Muscle layer of duodenum (tissue), 2 donors: ENCODE measurements around the gene RXRA.

Experiments used
- H3K27ac ChIP-seq: one replicate; pipeline ENCODE4 v1.7.0; 2013; ENCODE audit warnings: mild to moderate bottlenecking, low read length
- H3K27me3 ChIP-seq: one replicate; pipeline ENCODE4 v1.7.0; 2013; ENCODE audit warnings: low read depth, mild to moderate bottlenecking, control low read depth, low read length
- H3K36me3 ChIP-seq, 2 donors: one replicate each; pipeline ENCODE4 v1.7.0; 2013; ENCODE audit warnings: low read length in 2 of 2, control low read depth in 1 of 2, mild to moderate bottlenecking in 1 of 2; ENCODE audit not compliant: insufficient read depth in 2 of 2, control insufficient read depth in 1 of 2
- H3K4me1 ChIP-seq, 2 donors: one replicate each; pipeline ENCODE4 v1.7.0; 2013; ENCODE audit warnings: low read length in 2 of 2, mild to moderate bottlenecking in 2 of 2, control low read depth in 1 of 2, moderate library complexity in 1 of 2; ENCODE audit not compliant: insufficient read depth in 2 of 2, control insufficient read depth in 1 of 2
- H3K4me3 ChIP-seq, 2 donors: one replicate each; pipeline ENCODE4 v1.7.0; 2013; ENCODE audit warnings: low read length in 2 of 2, low read depth in 1 of 2, mild to moderate bottlenecking in 1 of 2
- H3K9me3 ChIP-seq, 2 donors: one replicate each; pipeline ENCODE4 v1.7.0; 2013; ENCODE audit warnings: low read length in 2 of 2, control low read depth in 1 of 2, mild to moderate bottlenecking in 1 of 2; ENCODE audit not compliant: control insufficient read depth in 1 of 2
- donor health status: healthy.

The RXRA gene

DNA sequence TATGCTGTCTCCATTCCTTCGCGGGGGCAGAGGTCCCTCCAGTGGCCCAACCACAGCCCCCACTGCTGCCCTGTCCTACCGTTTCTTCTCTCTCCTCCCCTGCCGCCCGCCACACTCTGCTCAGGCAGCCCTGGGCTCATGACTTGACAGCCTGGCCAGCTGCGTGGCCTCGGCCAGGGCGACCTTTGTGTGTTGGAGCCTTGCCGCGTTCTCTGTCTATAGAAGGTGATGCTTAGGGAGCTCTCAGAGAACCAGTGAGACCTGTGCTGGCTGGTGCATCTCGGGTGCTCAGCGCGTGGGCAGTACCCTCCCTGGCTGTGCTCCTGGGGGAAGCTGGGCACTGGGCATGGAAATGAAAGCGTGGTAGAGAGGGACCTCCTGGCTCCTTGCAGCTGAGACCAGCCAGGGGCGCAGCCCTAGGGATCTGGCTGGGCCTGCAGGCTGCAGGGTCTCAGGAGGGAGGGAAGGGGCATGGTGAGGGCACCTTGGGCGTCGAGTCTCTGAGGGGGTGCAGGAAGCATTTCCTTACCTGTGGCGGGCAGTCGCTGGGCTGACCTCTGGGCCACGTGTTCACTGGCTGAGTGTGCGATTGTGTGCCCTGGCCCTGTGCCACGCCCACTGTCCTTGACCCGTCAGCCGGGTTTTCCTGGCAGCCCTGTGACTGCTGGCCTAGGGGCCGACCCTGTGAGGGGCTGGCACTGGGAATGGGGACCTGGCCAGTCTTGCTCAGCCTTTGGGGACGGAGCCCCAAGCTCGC is 50.3 kb downstream of the RXRA start:
- H3K27me3 ChIP-seq, result no peaks in the 10 kb centered on the region
- no peak overlapping the region for H3K4me3 ChIP-seq
- H3K36me3 ChIP-seq, result no peaks in the 10 kb centered on the region
- peaks cover 28 to 93% of the 10 kb centered on the region in 2 donors for H3K4me1 ChIP-seq
- no peak overlapping the region for H3K27ac ChIP-seq
- no peaks in the 10 kb centered on the region for H3K9me3 ChIP-seq

DNA sequence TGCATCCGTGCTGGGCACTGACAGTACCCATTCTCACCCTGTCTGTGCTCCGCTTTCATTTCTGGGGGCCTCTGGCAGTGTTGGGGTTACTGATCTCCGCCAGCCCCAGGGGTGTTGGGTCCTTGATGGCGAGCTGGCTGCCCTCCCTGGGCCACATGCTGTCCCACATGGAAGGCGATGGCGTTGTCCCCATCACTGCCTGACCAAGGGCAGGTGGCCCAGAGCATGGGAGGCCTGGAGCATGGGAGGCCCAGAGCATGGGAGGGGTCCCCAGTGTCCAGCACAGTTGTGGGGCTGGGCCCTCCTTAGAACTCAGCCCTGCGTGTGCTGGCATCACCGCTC is 50.9 kb downstream of the RXRA start:
- Histone ChIP-seq H3K36me3 (no peaks in the 10 kb centered on the region), H3K27ac (no peak overlapping the region), H3K4me1 (peaks cover 28 to 95% of the 10 kb centered on the region in 2 donors), H3K27me3 (no peaks in the 10 kb centered on the region), H3K4me3 (no peak overlapping the region), H3K9me3 (no peaks in the 10 kb centered on the region)

DNA sequence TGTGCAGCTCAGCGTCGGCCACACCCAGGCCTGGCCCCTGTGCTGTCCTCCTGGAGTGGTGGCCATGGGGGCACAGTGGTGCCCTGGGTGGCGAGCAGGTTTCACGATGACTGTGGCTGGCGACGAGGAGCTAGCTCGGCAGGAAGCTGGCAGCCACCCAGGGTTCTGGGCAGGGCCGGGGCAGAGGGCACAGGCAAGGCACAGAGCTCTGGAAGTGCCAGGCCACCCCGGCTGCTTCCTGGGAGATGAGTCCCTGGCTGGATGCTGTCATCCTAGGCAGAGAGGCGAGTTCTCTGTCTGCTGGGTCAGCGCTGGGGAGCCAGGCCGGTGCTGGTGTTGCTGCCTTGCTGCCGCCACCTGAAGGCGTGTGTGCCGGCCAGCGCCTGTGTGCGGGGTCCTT is 51.7 kb downstream of the RXRA start:
- no peak overlapping the region for H3K4me3 ChIP-seq
- no peaks in the 10 kb centered on the region for H3K9me3 ChIP-seq
- H3K36me3 ChIP-seq, result no peaks in the 10 kb centered on the region
- H3K27ac ChIP-seq, result peak overlapping the region; percentile 14
- peaks cover 28 to 96% of the 10 kb centered on the region in 2 donors for H3K4me1 ChIP-seq
- H3K27me3 ChIP-seq, result no peaks in the 10 kb centered on the region

DNA sequence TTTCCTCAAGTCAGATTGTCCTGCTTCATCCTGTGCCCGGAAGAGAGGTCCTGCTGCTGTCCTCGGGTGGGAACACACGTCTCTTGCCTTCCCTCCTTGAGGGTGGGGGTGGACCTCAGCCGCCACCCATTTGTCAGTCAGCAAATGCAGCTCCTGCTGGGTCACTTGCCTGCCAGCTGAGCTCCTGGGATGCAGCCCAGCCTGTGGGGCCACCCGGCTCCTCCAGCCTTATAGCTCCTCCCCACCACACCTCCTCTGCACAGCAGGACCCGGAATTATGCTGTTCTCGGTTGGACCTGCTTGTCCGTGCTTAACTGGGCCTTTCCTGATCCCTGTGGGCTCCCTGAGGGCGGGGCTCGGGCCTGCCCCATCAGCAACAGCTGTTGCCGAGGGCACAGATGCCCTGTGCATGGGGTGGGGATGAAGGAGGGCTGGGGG is 52.7 kb downstream of the RXRA start:
- H3K27me3 ChIP-seq, result no peaks in the 10 kb centered on the region
- H3K9me3 ChIP-seq, result no peaks in the 10 kb centered on the region
- H3K36me3 ChIP-seq, result no peaks in the 10 kb centered on the region
- H3K4me1 ChIP-seq, result peaks cover 31 to 96% of the 10 kb centered on the region in 2 donors
- peak overlapping the region; percentile 14 for H3K27ac ChIP-seq
- H3K4me3 ChIP-seq, result no peak overlapping the region

DNA sequence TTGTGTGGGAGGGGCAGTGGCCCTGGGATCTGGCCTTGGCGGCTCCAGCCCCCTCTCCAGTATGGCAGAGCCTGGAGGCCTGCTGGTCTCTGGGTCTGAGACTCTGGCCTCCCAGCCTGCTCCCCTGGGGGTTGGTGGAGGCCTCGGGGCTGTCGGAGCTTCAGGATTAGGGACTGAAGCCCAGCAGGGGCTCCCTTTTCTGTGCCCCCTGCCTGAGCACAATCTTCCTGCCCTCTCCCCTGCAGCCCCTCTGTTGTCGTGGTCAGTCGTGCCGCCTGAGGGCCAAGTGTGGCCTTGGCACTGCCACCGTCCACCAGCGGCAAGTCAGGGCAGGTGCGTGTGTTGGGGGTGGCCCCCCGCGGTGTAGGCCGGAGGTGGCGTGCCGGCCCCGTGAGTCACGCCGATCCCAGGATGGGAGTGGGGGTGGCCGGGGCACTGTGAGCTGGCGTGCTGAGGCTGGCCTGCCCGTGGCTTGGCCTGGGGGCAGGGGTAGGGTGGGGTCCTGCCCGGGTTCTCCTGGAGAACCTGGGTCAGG is 53.6 kb downstream of the RXRA start:
- Histone ChIP-seq H3K9me3 (no peaks in the 10 kb centered on the region), H3K27me3 (no peaks in the 10 kb centered on the region), H3K4me1 (peaks cover 25 to 96% of the 10 kb centered on the region in 2 donors), H3K4me3 (no peak overlapping the region), H3K27ac (no peak overlapping the region), H3K36me3 (no peaks in the 10 kb centered on the region)

DNA sequence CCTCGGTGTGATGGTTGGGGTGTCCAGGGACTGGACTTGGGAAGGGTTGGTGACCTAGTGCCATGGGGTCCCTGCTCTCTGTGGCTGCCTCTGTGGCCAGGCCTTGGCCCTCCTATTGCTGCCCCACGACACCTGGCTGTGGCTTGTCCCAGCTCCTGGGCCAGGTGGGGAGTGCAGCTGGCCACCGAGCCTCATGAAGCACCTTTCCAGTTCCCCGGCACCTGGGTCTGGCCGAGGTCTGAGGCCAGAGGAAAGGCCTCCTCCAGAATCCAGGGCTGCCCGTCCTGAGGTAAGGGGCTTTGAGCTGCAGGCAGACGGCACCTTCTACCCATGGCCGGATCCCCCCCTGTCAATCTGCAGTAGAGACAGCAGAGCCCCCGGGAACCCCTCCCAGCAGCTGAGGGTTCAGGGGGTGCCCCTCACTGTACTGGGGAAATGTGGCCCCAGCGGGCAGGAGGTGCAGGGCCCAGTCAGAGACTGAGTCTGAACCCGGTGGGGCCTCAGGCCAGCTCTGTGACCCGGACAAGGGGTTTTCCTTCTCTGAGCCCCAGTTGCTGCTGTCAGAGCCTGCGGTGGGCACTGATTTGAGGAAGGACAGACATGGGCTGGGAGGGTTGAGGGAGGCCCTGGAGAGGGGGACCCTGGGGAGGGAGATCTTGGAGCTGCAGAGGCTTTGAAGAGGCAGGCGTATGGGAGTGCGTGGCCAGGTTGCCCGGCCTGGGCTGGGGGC is 54.5 kb downstream of the RXRA start:
- Histone ChIP-seq H3K36me3 (no peaks in the 10 kb centered on the region), H3K4me3 (no peak overlapping the region), H3K4me1 (peaks cover 23 to 97% of the 10 kb centered on the region in 2 donors), H3K27ac (no peak overlapping the region), H3K9me3 (no peaks in the 10 kb centered on the region), H3K27me3 (no peaks in the 10 kb centered on the region)

DNA sequence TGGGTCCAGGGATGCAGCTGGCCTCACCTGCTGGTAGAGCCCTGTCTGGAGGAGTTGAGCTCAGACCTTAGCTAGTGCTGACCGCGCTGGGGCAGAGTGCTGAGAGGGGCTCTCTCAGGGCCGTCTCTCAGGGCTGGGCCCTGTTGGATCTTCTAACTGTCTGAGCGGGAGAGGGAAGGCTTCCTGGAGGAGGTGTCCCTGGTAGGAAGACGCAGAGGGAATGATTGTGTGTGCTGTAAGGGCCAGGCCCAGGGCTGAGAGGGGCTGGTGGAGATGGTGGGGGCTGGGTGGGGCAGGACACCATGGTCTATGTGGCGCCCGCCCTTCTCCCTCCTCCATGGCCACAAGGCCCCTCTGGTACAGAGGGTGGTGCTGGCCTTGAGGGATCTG is 55.0 kb downstream of the RXRA start:
- no peak overlapping the region for H3K4me3 ChIP-seq
- H3K36me3 ChIP-seq, result no peaks in the 10 kb centered on the region
- no peaks in the 10 kb centered on the region for H3K9me3 ChIP-seq
- no peaks in the 10 kb centered on the region for H3K27me3 ChIP-seq
- peaks cover 23 to 99% of the 10 kb centered on the region in 2 donors for H3K4me1 ChIP-seq
- no peak overlapping the region for H3K27ac ChIP-seq

DNA sequence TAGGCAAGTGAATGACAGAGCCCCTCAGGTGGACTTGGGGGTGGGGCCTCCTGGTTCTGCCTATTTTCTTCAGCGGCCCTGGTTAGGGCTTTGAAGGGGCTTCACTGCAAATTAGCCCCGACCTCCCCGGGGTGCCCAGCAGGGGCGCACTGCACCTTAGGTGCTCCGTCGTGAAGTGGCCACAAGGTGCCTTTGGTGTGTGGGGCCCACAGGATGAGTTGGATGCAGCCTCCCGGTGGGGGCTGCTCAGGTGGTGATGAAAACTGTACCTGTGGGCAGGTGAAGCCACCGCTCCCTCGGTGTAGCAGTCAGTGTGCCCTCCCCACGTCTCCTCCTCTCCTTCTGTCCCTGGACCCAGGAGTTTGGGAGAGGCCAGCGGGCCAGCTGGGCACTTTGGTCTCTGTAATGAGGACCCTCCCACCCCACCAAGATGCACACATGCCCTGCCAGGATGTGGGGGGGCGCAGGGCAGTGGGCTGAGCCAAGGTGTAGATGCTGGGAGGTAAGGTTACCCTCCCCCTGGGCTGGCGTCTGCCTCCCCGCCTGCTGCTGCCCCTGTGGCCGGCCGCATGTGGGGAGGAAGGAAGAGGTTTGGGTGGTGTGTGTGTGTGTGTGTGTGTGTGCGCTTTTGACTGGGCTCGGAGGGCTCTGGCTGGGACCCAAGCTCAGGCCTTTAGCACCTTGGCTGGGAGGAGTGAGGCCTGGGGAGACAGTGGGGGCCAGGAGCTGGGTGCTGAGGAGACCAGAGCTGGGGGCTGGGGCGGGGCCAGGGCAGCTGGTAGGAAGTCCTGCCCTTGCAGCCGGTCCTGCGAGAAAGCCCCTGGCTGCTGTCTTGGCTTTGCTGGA is 55.6 kb downstream of the RXRA start:
- H3K4me1 ChIP-seq, result peaks cover 19 to 98% of the 10 kb centered on the region in 2 donors
- no peak overlapping the region for H3K4me3 ChIP-seq
- no peaks in the 10 kb centered on the region for H3K27me3 ChIP-seq
- no peak overlapping the region for H3K27ac ChIP-seq
- H3K9me3 ChIP-seq, result no peaks in the 10 kb centered on the region
- no peaks in the 10 kb centered on the region for H3K36me3 ChIP-seq

DNA sequence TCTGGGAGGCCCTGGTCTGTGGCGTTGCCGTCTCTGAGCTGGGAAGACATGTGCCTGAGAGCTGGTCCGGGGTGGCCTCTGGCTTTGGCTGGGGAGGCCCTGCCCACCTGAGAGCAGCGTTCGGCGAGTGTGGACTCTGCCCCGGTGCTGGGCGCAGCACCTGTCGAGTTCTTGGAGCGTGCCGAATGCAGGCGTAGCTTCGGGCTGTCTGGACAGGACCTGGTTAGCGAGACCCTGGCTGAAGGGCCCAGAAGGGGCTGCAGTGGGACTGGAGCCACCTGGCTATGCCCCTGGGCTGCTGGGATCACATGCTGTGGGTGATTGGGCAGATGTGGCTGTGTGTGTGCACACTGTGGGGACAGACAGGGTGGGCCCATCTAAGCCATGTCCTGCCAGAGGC is 56.5 kb downstream of the RXRA start:
- H3K4me3 ChIP-seq, result no peak overlapping the region
- no peaks in the 10 kb centered on the region for H3K36me3 ChIP-seq
- no peaks in the 10 kb centered on the region for H3K9me3 ChIP-seq
- peaks cover 14 to 98% of the 10 kb centered on the region in 2 donors for H3K4me1 ChIP-seq
- no peaks in the 10 kb centered on the region for H3K27me3 ChIP-seq
- H3K27ac ChIP-seq, result no peak overlapping the region

DNA sequence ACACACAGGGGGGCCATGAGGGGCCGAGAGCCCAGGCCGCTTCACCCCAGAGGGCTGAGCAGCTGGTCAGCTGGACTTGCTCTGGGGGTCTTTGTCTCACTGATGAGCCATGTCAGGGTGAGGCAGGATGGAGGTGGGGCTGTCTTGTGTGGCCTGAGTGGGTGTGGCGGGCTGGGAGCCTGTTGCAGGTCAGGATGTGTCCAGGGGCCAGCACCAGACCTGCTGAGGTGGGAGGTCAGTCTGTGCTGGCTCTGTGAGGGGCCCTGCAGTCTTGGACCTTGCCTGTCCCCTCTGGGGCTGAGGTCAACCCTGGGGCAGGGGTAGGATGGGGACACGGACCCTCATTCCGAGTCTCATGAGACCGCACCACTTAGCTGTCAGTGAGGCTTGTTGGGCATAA is 56.9 kb downstream of the RXRA start:
- Histone ChIP-seq H3K27ac (no peak overlapping the region), H3K9me3 (no peaks in the 10 kb centered on the region), H3K36me3 (no peaks in the 10 kb centered on the region), H3K4me3 (no peak overlapping the region), H3K4me1 (peaks cover 13 to 98% of the 10 kb centered on the region in 2 donors), H3K27me3 (no peaks in the 10 kb centered on the region)
